ENCODE data around the gene ATG4C. TPM values are rescaled to one million over a fixed set of nuclear protein-coding genes. Genes with fewer than 3 reads are reported as not detected.

Gene ATG4C
- total and polyA plus RNA-seq, 2 experiments from 2014 or later, result 7.2 to 10.6 TPM

GRCh38 chr1:62834400-62834961 lies 50.5 kb downstream of the ATG4C start:
- no peaks in the 10 kb centered on the region for H3K9me3 ChIP-seq (ENCODE audit: low read depth)
- DNase-seq (ENCODE audit: low spot score), result no peak
- TF ChIP-seq EZH2phosphoT487 (IDR thresholded peaks at IDR 0.05; ENCODE audit: low read depth, severe bottlenecking, unreplicated experiment) (no peak), EZH2 (IDR thresholded peaks at IDR 0.05; ENCODE audit: borderline replicate concordance) (no peak), CTCF (IDR thresholded peaks at IDR 0.05; ENCODE audit: poor library complexity) (no peak)
- no peaks in the 10 kb centered on the region for H4K20me1 ChIP-seq (ENCODE audit: insufficient read depth, poor library complexity, severe bottlenecking)
- no peak overlapping the region for H3K4me2 ChIP-seq
- no peaks in the 10 kb centered on the region for H3K4me1 ChIP-seq (ENCODE audit: insufficient read depth)
- no peaks in the 10 kb centered on the region for H3K36me3 ChIP-seq (replicated peaks; ENCODE audit: insufficient read depth, low read depth)
- no peaks in the 10 kb centered on the region for H3K79me2 ChIP-seq
- no peak overlapping the region for H3K27ac ChIP-seq
- H3K9me2 ChIP-seq (replicated peaks; ENCODE audit: insufficient read depth), result no peaks in the 10 kb centered on the region
- no peak overlapping the region for H3K4me3 ChIP-seq
- H2AFZ ChIP-seq, result no peak overlapping the region
- 91% methylated on average over 1 of the region's 1 CpG for WGBS (ENCODE audit: low lambda C conversion rate, missing lambda C conversion rate)
- no peaks in the 10 kb centered on the region for H3K27me3 ChIP-seq

- Histone ChIP-seq H2AFZ (no peak overlapping the region), H3K4me2 (no peak overlapping the region), H3K27ac (no peak overlapping the region), H3K36me3 (replicated peaks; ENCODE audit: insufficient read depth, low read depth) (no peaks in the 10 kb centered on the region), H4K20me1 (ENCODE audit: insufficient read depth, poor library complexity, severe bottlenecking) (no peaks in the 10 kb centered on the region), H3K9me2 (replicated peaks; ENCODE audit: insufficient read depth) (no peaks in the 10 kb centered on the region), H3K4me1 (ENCODE audit: insufficient read depth) (no peaks in the 10 kb centered on the region), H3K27me3 (no peaks in the 10 kb centered on the region), H3K79me2 (no peaks in the 10 kb centered on the region), H3K4me3 (no peak overlapping the region), H3K9me3 (ENCODE audit: low read depth) (no peaks in the 10 kb centered on the region)
- TF ChIP-seq CTCF (IDR thresholded peaks at IDR 0.05; ENCODE audit: poor library complexity), result no peak
- TF ChIP-seq EZH2phosphoT487 (IDR thresholded peaks at IDR 0.05; ENCODE audit: low read depth, severe bottlenecking, unreplicated experiment), result no peak
- no peak for TF ChIP-seq EZH2 (IDR thresholded peaks at IDR 0.05; ENCODE audit: borderline replicate concordance)
- DNase-seq (ENCODE audit: low spot score), result no peak
Measured at GRCh38 chr1:62836856-62837540, 53.1 kb downstream of the ATG4C start.

- 96% methylated on average over 1 of the region's 1 CpG for WGBS (ENCODE audit: low lambda C conversion rate, missing lambda C conversion rate)
- Histone ChIP-seq H3K4me3 (no peak overlapping the region), H4K20me1 (ENCODE audit: insufficient read depth, poor library complexity, severe bottlenecking) (no peaks in the 10 kb centered on the region), H3K4me1 (ENCODE audit: insufficient read depth) (no peaks in the 10 kb centered on the region), H3K9me2 (replicated peaks; ENCODE audit: insufficient read depth) (no peaks in the 10 kb centered on the region), H3K9me3 (ENCODE audit: low read depth) (no peaks in the 10 kb centered on the region), H3K4me2 (no peak overlapping the region), H3K27me3 (no peaks in the 10 kb centered on the region), H2AFZ (no peak overlapping the region), H3K36me3 (replicated peaks; ENCODE audit: insufficient read depth, low read depth) (no peaks in the 10 kb centered on the region), H3K27ac (no peak overlapping the region), H3K79me2 (no peaks in the 10 kb centered on the region)
- no peak for DNase-seq (ENCODE audit: low spot score)
- no peak for TF ChIP-seq CTCF (IDR thresholded peaks at IDR 0.05; ENCODE audit: poor library complexity)
- TF ChIP-seq EZH2 (IDR thresholded peaks at IDR 0.05; ENCODE audit: borderline replicate concordance), result no peak
Measured at GRCh38 chr1:62840555-62840954, 56.6 kb downstream of the ATG4C start.
